Prostate gland (tissue), 2 donors: ENCODE measurements around the gene LIPC. TPM values are rescaled to one million over a fixed set of nuclear protein-coding genes. Genes with fewer than 3 reads are reported as not detected.
A peak's percentile ranks its signal among the peaks of the same experiment; 100 is the strongest.

Experiments
- DNase-seq: peaks from one replicate; pipeline ENCODE4 v3.0.0-alpha.2; 2019; ENCODE audit warnings: low spot score
- H3K27ac ChIP-seq, 2 donors: fragments of 200-600 bp; sonication (generic); 2 replicates each; pipeline ENCODE4 v1.5.1; 2017 to 2019
- H3K27me3 ChIP-seq: fragments of 200-600 bp; sonication (generic); replicated peaks from 2 replicates; pipeline ENCODE4 v1.5.1; 2019; ENCODE audit not compliant: insufficient read depth
- H3K36me3 ChIP-seq, 2 donors: fragments of 200-600 bp; sonication (generic); 1 replicate in 1 of 2; 2 replicates in 1 of 2; pipeline versions ENCODE4 v1.5.1 to v1.8.1; 2017 to 2019
- H3K4me1 ChIP-seq: fragments of 200-600 bp; sonication (generic); replicated peaks from 2 replicates; pipeline ENCODE4 v1.5.1; 2019
- H3K4me3 ChIP-seq, 2 donors: fragments of 200-600 bp; sonication (generic); 2 replicates each; pipeline ENCODE4 v1.5.1; 2017 to 2019
- H3K9me3 ChIP-seq: fragments of 200-600 bp; sonication (generic); 2 replicates; pipeline ENCODE4 v1.5.1; 2017
- POLR2A ChIP-seq: fragments of 450-650 bp; IDR thresholded peaks from one replicate; pipeline ENCODE4 v1.6.1; 2016; ENCODE audit warnings: antibody characterized with exemption, mild to moderate bottlenecking
- POLR2AphosphoS5 ChIP-seq: sonication (generic); formaldehyde crosslinking; IDR thresholded peaks from one replicate; pipeline ENCODE4 v1.6.1; 2017; ENCODE audit warnings: antibody characterized with exemption
- WGBS: methylation state at CpG from one replicate; pipeline ENCODE4 v1.1.5; 2018; 5-methylcytosine and 5-hydroxymethylcytosine counted together
- intact Hi-C: fragments of 100-400 bp; cut with DNase I; formaldehyde crosslinking; loops from one replicate; pipeline ENCODE4 v1.14.2; 2022
- small RNA-seq, 2 donors: library from RNA; depleted of rRNA; stranded (forward); fragments of <200 nt; gene quantifications; one replicate each; pipeline ENCODE3, GENCODE V24; 2016
- total RNA-seq, 2 donors: library from RNA; depleted of rRNA; stranded (reverse); fragments of >200 nt; gene quantifications; one replicate each; pipeline ENCODE4 v1.1.0, GENCODE V29; 2016
- TF ChIP-seq, protein P1 (sequence below), 4 experiments: fragments of 200-600 bp in 2 of 4; fragments of 450-650 bp in 2 of 4; sonication (generic) in 2 of 4; IDR thresholded peaks; 1 replicate in 3 of 4; 2 replicates in 1 of 4; pipeline ENCODE4 v1.5.1; 2016 to 2019; ENCODE audit warnings: antibody characterized with exemption in 4 of 4, mild to moderate bottlenecking in 2 of 4, moderate library complexity in 2 of 4

Gene LIPC
- total RNA-seq, 2 donors from 2014 or later: 0.14 TPM; not detected in 1

- Histone ChIP-seq H3K4me3 (no peak overlapping the region), H3K9me3 (no peaks in the 10 kb centered on the region), H3K36me3 (no peaks in the 10 kb centered on the region), H3K27me3 (no peaks in the 10 kb centered on the region), H3K4me1 (no peaks in the 10 kb centered on the region), H3K27ac (peak overlapping the region in 1 of 2 donors; percentile 9)
- TF ChIP-seq POLR2A (no peak), POLR2AphosphoS5 (peak; percentile 41)
- DNase-seq: no peak
- intact Hi-C loops: no loop called here
- WGBS: 76% methylated on average over 4 of the region's 4 CpGs
These were observed 174.8 kb downstream of the LIPC start for GRCh38 chr15:58606577-58607080.

GRCh38 chr15:58608129-58608590, 176.4 kb downstream of the LIPC start:
- H3K4me3 ChIP-seq: no peak overlapping the region
- no peaks in the 10 kb centered on the region for H3K9me3 ChIP-seq
- no peaks in the 10 kb centered on the region for H3K27me3 ChIP-seq
- no peaks in the 10 kb centered on the region for H3K36me3 ChIP-seq
- no peaks in the 10 kb centered on the region for H3K4me1 ChIP-seq
- WGBS: 82% methylated on average over 5 of the region's 5 CpGs
- TF ChIP-seq POLR2A: no peak
- TF ChIP-seq, protein P1, sequence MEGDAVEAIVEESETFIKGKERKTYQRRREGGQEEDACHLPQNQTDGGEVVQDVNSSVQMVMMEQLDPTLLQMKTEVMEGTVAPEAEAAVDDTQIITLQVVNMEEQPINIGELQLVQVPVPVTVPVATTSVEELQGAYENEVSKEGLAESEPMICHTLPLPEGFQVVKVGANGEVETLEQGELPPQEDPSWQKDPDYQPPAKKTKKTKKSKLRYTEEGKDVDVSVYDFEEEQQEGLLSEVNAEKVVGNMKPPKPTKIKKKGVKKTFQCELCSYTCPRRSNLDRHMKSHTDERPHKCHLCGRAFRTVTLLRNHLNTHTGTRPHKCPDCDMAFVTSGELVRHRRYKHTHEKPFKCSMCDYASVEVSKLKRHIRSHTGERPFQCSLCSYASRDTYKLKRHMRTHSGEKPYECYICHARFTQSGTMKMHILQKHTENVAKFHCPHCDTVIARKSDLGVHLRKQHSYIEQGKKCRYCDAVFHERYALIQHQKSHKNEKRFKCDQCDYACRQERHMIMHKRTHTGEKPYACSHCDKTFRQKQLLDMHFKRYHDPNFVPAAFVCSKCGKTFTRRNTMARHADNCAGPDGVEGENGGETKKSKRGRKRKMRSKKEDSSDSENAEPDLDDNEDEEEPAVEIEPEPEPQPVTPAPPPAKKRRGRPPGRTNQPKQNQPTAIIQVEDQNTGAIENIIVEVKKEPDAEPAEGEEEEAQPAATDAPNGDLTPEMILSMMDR (IDR thresholded peaks at IDR 0.05): no peak
- TF ChIP-seq POLR2AphosphoS5: no peak
- intact Hi-C loops: no loop called here
- peak overlapping the region in 1 of 2 donors; percentile 9 for H3K27ac ChIP-seq
- no peak for DNase-seq

DNA sequence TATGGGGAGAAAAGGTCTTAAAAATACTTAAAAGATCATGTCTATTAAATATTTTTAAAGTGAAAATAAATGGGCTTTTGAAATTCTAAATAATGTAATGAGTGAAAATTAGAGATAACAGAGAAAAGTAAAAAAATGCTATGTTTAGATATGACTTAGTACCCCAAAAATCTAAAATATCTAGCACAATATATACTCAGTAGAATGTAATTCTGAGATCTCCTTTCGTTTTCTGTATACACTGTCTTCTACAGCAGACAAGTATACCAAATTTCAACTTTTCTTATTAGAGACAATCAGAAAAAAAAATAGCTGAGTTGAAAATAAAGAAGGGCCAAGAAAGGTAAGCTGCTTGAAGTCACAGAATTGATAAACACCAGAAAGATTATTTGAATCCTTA, 176.9 kb downstream of the LIPC start:
- H3K27ac ChIP-seq: no peak overlapping the region
- intact Hi-C loops: no loop called here
- no peak overlapping the region for H3K4me3 ChIP-seq
- no peaks in the 10 kb centered on the region for H3K9me3 ChIP-seq
- WGBS: 83% methylated on average over 1 of the region's 1 CpG
- no peaks in the 10 kb centered on the region for H3K36me3 ChIP-seq
- no peaks in the 10 kb centered on the region for H3K27me3 ChIP-seq
- DNase-seq: no peak
- TF ChIP-seq, protein P1 (IDR thresholded peaks at IDR 0.05): no peak
- TF ChIP-seq POLR2A: no peak
- H3K4me1 ChIP-seq: no peaks in the 10 kb centered on the region

GRCh38 chr15:58611731-58612676, 180.2 kb downstream of the LIPC start:
- Histone ChIP-seq H3K4me1 (no peaks in the 10 kb centered on the region), H3K9me3 (no peaks in the 10 kb centered on the region), H3K4me3 (no peak overlapping the region), H3K36me3 (no peaks in the 10 kb centered on the region), H3K27ac (peak overlapping the region in 1 of 2 donors; percentile 44), H3K27me3 (no peaks in the 10 kb centered on the region)
- no peak for DNase-seq
- TF ChIP-seq POLR2AphosphoS5 (peak; percentile 15), POLR2A (no peak)
- TF ChIP-seq, protein P1 (IDR thresholded peaks at IDR 0.05): no peak
- WGBS: 85% methylated on average over 6 of the region's 6 CpGs
- intact Hi-C loops: no loop called here

DNA sequence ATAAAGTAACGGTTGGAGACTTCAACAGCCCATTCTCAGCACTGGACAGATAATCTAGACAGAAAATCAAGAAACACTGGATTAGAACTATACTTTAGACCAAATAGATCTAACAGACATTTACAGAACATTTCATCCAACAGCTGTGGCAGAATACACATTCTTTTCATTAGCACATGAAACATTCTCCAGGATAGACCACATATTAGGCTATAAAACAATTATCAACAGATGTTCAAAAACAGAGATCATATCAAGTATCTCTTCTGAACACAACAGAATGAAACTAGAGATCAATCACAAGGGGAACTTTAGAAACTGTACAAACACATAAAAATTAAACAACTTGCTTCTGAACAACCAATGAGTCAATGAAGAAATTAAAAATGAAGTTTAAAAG, 184.4 kb downstream of the LIPC start:
- DNase-seq: no peak
- TF ChIP-seq POLR2A (no peak), POLR2AphosphoS5 (no peak)
- TF ChIP-seq, protein P1 (IDR thresholded peaks at IDR 0.05): no peak
- H3K4me1 ChIP-seq: no peaks in the 10 kb centered on the region
- WGBS: 57% methylated on average over 1 of the region's 1 CpG
- intact Hi-C loops: no loop called here
- no peak overlapping the region for H3K27ac ChIP-seq
- H3K9me3 ChIP-seq: no peaks in the 10 kb centered on the region
- H3K36me3 ChIP-seq: no peaks in the 10 kb centered on the region
- no peak overlapping the region for H3K4me3 ChIP-seq
- H3K27me3 ChIP-seq: no peaks in the 10 kb centered on the region

Small RNA genes within 50 kb of the gene (small RNA-seq; reads per million reads assigned to genes)
- gene AC084781.2: 0 reads per million in 2 donors
